ENCODE results near the gene STARD3. TPM values are rescaled to one million over a fixed set of nuclear protein-coding genes. Genes with fewer than 3 reads are reported as not detected.
"Not testable (repeated sequence)": the region's sequence is repeated elsewhere in the genome, so short reads cannot be mapped to it uniquely, and the experiment has no call there.

The STARD3 gene
- polyA plus RNA-seq, result 10 to 100 TPM; 42.7 to 60.8 (median 46.6) TPM

DNA sequence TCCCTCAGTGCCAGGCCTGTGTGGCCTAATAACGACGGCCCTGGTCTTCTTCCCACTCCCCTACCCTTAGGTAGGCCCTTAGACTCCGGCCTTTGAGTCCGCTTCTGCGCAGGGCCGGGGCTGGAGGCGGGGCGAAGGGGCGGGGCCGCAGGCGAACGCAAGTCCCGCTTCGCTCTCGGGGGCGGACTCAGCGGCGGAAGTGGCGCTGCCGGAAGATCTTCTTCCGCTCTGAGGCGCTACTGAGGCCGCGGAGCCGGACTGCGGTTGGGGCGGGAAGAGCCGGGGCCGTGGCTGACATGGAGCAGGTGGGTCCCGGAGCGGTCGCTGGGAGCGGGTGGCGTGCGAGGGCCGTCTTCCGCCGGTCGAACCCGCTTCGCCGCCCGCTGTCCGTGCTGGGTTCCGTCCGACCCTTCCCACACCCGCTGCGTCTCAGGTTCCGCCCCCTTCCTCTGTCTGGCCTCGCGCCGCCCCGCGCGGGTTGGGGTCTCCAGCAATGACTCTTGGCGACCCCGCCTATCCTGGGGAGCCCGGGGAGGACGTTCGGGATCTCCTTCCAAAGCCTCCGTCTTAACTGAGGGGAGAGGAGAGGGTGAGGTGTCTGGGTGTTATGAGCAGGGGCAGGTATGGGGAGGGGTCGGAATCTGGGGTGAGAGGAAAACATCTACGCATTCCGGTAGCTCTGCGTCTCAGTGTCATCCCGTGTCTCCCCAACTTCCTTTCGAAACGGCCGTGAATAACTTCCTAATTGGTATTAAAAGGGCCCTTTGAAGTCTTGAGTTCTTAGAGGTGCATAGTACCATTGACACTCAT lies at the start of gene STARD3:
TSS of gene STARD3 (plus strand) at position 218 of the 810 bp plus-strand sequence. CDS start 16,388 bp downstream, outside the sequence.
- no peak within 1 kb of the TSS for H3K27ac ChIP-seq (ENCODE audit: low read depth, low read length)
- WGBS, 3 donors, result 0% methylated on average over 65 to 69 of the region's 69 CpGs

DNA sequence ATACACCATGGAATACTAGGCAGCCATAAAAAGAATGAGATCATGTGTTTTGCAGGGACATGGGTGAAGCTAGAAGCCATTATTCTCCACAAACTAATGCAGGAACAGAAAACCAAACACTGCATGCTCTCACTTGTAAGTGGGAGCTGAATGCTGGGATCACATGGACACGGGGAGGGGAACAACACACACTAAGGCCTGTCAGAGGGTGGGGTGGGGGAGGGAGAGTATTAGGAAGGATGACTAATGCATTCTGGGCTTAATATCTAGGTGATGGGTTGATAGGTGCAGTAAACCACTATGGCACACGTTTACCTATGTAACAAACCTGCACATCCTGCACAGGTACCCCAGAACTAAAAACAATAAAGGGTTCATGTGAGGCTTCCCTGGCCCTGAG lies 46.8 kb upstream of the STARD3 start:
- H3K27ac ChIP-seq (ENCODE audit: low read depth, low read length), result not testable (repeated sequence)
- 63 to 67% (median 64%) methylated on average over 2 of the region's 2 CpGs for WGBS, 3 donors

- WGBS, 3 donors, result 3 to 6% (median 5%) methylated on average over 22 of the region's 22 CpGs
- no peak overlapping the region for H3K27ac ChIP-seq (ENCODE audit: low read depth, low read length)
Measured at GRCh38 chr17:39591958-39592954, 44.7 kb upstream of the STARD3 start.

GRCh38 chr17:39593371-39593770 lies 43.6 kb upstream of the STARD3 start:
- 73 to 90% (median 74%) methylated on average over 2 of the region's 2 CpGs for WGBS, 3 donors
- no peak overlapping the region for H3K27ac ChIP-seq (ENCODE audit: low read depth, low read length)

DNA sequence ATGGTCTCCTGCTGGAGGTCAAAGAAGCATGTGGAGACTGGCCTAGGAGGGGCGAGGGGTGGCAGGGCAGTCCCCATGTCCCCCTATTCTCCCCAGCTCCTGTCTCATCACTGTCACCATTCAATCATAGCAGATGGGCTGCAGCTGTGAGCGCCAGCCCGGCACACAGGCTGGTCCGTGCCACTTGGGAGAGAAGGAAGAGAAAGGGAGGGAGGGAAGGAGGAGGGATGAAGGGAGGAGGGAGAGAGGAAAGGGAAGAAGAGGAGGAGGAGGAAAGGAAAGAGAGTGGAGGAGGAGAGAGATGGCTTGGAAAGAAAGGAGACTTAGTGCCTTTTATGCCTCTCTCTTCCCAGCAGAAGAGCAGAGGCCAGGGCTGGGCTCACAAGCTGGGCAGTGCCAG lies 41.6 kb upstream of the STARD3 start:
- 21 to 29% (median 25%) methylated on average over 4 of the region's 4 CpGs for WGBS, 3 donors

GRCh38 chr17:39595928-39596510 lies 40.9 kb upstream of the STARD3 start:
- 17 to 25% (median 21%) methylated on average over 11 of the region's 11 CpGs for WGBS, 3 donors
- H3K27ac ChIP-seq (ENCODE audit: low read depth, low read length), result no peak overlapping the region

More for the DNA sequence above, 41.6 kb upstream of the STARD3 start:
- no peak overlapping the region for H3K27ac ChIP-seq (ENCODE audit: low read depth, low read length)

- WGBS, 3 donors, result 4 to 5% (median 5%) methylated on average over 36 to 47 of the region's 47 CpGs
- H3K27ac ChIP-seq (ENCODE audit: low read depth, low read length), result no peak overlapping the region
Measured at GRCh38 chr17:39596543-39597267, 40.2 kb upstream of the STARD3 start.

- H3K27ac ChIP-seq (ENCODE audit: low read depth, low read length), result no peak overlapping the region
- 8 to 12% (median 9%) methylated on average over 22 of the region's 22 CpGs for WGBS, 3 donors
Measured at GRCh38 chr17:39597372-39598046, 39.4 kb upstream of the STARD3 start.

GRCh38 chr17:39598047-39598481 lies 38.9 kb upstream of the STARD3 start:
- H3K27ac ChIP-seq (ENCODE audit: low read depth, low read length), result no peak overlapping the region
- WGBS, 3 donors, result 9 to 16% (median 14%) methylated on average over 13 of the region's 13 CpGs

DNA sequence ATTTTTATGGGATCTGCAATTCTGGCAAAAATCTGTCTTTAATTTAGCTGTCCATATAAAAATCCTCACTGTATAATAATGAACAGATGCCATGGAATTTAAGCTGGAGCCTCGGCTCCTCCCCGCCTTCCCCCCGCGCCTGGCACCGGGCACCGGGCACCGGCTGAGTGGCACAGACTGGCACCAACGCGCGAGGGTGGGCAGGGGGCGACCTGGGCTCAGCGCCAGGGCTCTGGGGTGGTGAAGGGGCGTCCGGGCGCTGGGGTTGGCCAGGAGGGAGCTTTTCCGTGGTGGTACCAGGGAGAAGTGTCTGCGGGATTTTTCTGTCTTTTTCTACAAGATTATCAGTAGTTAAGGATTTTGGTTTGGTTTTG lies 38.3 kb upstream of the STARD3 start:
- no peak overlapping the region for H3K27ac ChIP-seq (ENCODE audit: low read depth, low read length)
- WGBS, 3 donors, result 3 to 5% (median 3%) methylated on average over 17 of the region's 17 CpGs

GRCh38 chr17:39599004-39599664 lies 37.8 kb upstream of the STARD3 start:
- 3 to 6% (median 5%) methylated on average over 36 of the region's 36 CpGs for WGBS, 3 donors

GRCh38 chr17:39599665-39600231 lies 37.2 kb upstream of the STARD3 start:
- WGBS, 3 donors, result 6 to 8% (median 7%) methylated on average over 28 of the region's 28 CpGs
- H3K27ac ChIP-seq (ENCODE audit: low read depth, low read length), result no peak overlapping the region

More at GRCh38 chr17:39599004-39599664, 37.8 kb upstream of the STARD3 start:
- no peak overlapping the region for H3K27ac ChIP-seq (ENCODE audit: low read depth, low read length)

DNA sequence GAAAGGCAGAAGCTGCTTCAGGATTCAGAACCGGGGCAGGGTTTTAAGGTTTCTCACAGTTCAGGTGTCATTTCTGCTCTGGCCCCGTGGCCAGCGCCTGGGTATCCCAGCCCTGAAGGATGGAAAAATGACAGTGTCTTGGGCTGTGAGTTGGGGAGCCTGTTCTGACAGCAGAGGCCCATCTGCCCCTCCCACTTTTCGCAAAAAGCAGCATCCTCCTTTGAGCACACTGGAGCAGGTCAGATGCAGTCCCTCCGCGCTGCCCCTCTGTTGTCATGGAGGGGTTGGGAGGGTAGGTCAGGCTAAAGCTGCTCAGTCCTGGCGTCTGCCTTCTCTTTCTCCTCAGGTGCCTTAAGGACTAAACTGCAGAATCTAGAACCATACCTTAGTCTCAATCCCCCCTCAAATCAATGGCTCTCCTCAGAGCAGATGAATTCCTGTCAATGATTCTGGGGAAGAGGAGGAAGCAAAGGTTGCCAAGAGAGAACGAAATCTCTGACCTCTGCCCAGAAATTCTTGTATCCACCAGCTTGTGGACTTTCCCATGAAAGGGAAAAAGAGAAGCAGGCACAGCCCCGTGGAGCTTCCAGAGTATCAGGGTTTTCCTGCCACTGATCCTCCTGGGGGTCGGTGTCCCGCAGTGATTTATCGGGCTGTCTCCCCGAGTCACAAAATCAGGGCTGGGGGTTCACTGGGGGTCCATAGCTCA lies 36.5 kb upstream of the STARD3 start:
- no peak overlapping the region for H3K27ac ChIP-seq (ENCODE audit: low read depth, low read length)
- 4 to 6% (median 6%) methylated on average over 13 of the region's 13 CpGs for WGBS, 3 donors

- H3K27ac ChIP-seq (ENCODE audit: low read depth, low read length), result no peak overlapping the region
- 10 to 17% (median 16%) methylated on average over 20 to 21 of the region's 21 CpGs for WGBS, 3 donors
Measured at GRCh38 chr17:39600997-39601597, 35.8 kb upstream of the STARD3 start.

DNA sequence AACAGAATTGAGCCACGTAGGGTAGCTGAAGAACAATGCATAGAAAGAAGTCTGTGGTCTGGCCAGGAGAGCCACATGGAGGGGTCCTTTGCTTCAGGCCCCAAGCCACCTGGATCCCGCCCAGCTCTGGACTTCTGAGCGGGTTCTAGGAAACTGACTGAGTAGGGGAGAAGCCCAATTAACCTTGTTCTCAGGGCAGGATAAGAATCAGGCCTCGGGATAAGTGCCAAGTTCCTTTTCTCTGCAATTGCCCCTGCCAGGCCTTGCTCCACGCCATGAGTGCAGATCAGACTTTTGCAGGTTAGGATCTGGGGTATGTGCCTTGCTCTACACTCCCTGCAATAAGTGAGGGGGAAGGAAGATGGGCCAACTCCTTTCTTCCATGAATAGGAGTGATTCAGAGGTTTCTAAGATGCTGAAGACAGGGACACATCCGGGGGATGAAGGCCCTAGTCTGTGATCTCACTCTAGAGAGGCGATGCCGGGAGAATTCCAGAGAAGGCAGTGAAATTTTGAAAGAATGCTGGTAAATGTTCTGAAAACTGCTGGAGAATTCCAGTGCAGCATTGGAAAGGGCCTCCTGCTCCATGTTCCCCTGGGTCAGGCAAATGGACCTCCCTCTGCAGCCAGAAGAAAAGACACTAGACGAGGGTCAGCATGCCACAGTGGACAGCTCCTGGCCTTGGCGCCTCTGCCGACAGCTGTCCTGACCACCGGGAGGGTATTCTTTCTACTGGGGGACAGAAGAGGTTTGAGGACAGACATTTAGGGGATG lies 35.0 kb upstream of the STARD3 start:
- WGBS, 3 donors, result 37 to 40% (median 38%) methylated on average over 12 of the region's 12 CpGs
- no peak overlapping the region for H3K27ac ChIP-seq (ENCODE audit: low read depth, low read length)

Measured in adipose tissue (tissue), 3 donors.